ENCODE measurements around the gene PCNX4. TPM values are rescaled to one million over a fixed set of nuclear protein-coding genes. Genes with fewer than 3 reads are reported as not detected.

The PCNX4 gene
- total RNA-seq, 4 donors from 2014 or later, result 63.5 to 139 (median 85.4) TPM

GRCh38 chr14:60064491-60065072, 27.1 kb upstream of the PCNX4 start:
- Histone ChIP-seq H3K36me3 (no peaks in the 10 kb centered on the region), H3K27me3 (no peaks in the 10 kb centered on the region), H3K27ac (no peak overlapping the region), H3K4me3 (replicated peaks in 1 of 3) (no peak overlapping the region), H3K4me1 (no peaks in the 10 kb centered on the region), H3K9me3 (no peaks in the 10 kb centered on the region)
- TF ChIP-seq CTCF (IDR thresholded peaks at IDR 0.05) (peak in 4 of 6 experiments; percentile 28 to 72 (median 56)), POLR2A (IDR thresholded peaks at IDR 0.05) (no peak)
- intact Hi-C loops (cut with DNase I), result loop anchor here (5.0 kb wide), 1 partner anchor 118 kb away; no protein-coding TSS in a partner anchor
- no peak for DNase-seq

- intact Hi-C loops (cut with DNase I), result no loop called here
- 98 to 100% methylated on average over 1 of the region's 1 CpG for WGBS, 2 donors
Observed at GRCh38 chr14:60067882-60068281, 23.8 kb upstream of the PCNX4 start.

GRCh38 chr14:60079723-60080122, 12.0 kb upstream of the PCNX4 start:
- Histone ChIP-seq H3K36me3 (no peaks in the 10 kb centered on the region), H3K27ac (no peak overlapping the region), H3K4me3 (replicated peaks in 1 of 3) (no peak overlapping the region), H3K9me3 (no peaks in the 10 kb centered on the region), H3K27me3 (no peaks in the 10 kb centered on the region), H3K4me1 (no peaks in the 10 kb centered on the region)
- TF ChIP-seq CTCF (IDR thresholded peaks at IDR 0.05), result no peak
- no peak for TF ChIP-seq POLR2A (IDR thresholded peaks at IDR 0.05)
- intact Hi-C loops (cut with DNase I), result no loop called here
- DNase-seq, result no peak

More at GRCh38 chr14:60067882-60068281, 23.8 kb upstream of the PCNX4 start:
- Histone ChIP-seq H3K4me3 (replicated peaks in 1 of 3) (no peak overlapping the region), H3K27ac (no peak overlapping the region), H3K9me3 (no peaks in the 10 kb centered on the region), H3K36me3 (no peaks in the 10 kb centered on the region), H3K4me1 (peaks cover 0 to 3% of the 10 kb centered on the region in 2 donors), H3K27me3 (no peaks in the 10 kb centered on the region)
- TF ChIP-seq CTCF (IDR thresholded peaks at IDR 0.05), result no peak
- DNase-seq, result no peak

GRCh38 chr14:60085085-60085484, 6.6 kb upstream of the PCNX4 start:
- Histone ChIP-seq H3K4me3 (replicated peaks in 1 of 3) (no peak overlapping the region), H3K27ac (no peak overlapping the region), H3K27me3 (no peaks in the 10 kb centered on the region), H3K36me3 (no peaks in the 10 kb centered on the region), H3K9me3 (no peaks in the 10 kb centered on the region), H3K4me1 (no peaks in the 10 kb centered on the region)
- TF ChIP-seq CTCF (IDR thresholded peaks at IDR 0.05), result no peak
- intact Hi-C loops (cut with DNase I), result no loop called here
- DNase-seq, result no peak

GRCh38 chr14:60085693-60086092, 6.0 kb upstream of the PCNX4 start:
- TF ChIP-seq CTCF (IDR thresholded peaks at IDR 0.05) (no peak), POLR2A (IDR thresholded peaks at IDR 0.05) (no peak)
- no peak for DNase-seq

More at GRCh38 chr14:60085693-60086092, 6.0 kb upstream of the PCNX4 start:
- Histone ChIP-seq H3K9me3 (no peaks in the 10 kb centered on the region), H3K4me3 (replicated peaks in 1 of 3) (no peak overlapping the region), H3K27me3 (no peaks in the 10 kb centered on the region), H3K27ac (no peak overlapping the region), H3K36me3 (no peaks in the 10 kb centered on the region), H3K4me1 (no peaks in the 10 kb centered on the region)
- intact Hi-C loops (cut with DNase I), result no loop called here
- 95 to 97% methylated on average over 3 of the region's 3 CpGs for WGBS, 2 donors

Measured in thyroid gland (tissue), 4 donors.